ENCODE data around the gene PLA2G12B. TPM values are rescaled to one million over a fixed set of nuclear protein-coding genes. Genes with fewer than 3 reads are reported as not detected.

PLA2G12B gene
- polyA plus RNA-seq, 5 donors: 0.42 to 1.9 (median 1.3) TPM

GRCh38 chr10:72893136-72893798, 61.3 kb downstream of the PLA2G12B start, which contains the start of gene OIT3:
Gene OIT3, plus strand, starts transcription at chr10:72893739. Its CDS starts 60 bp downstream, at chr10:72893799.
- no peak for DNase-seq

DNA sequence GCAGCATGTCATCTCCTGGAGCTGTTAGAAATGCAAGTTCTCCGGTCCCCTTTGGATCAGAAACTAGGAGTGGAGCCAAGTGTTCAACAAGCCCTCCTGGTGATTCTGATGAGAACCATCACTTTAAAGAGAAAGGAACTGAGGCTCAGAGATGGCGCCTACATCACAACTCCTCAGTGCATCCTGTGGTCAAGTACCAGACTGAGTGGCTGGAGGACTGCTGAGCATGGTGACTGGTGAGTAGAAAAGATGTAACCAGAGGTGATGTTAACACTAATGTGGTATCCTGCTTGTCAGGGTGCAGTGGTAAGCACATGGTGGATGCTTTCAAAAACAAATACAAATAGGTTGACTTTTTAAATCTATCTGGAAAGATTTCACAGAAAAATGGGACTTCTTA, 64.5 kb downstream of the PLA2G12B start:
- no peak for DNase-seq

GRCh38 chr10:72889391-72889831, 65.2 kb downstream of the PLA2G12B start:
- DNase-seq: no peak

DNA sequence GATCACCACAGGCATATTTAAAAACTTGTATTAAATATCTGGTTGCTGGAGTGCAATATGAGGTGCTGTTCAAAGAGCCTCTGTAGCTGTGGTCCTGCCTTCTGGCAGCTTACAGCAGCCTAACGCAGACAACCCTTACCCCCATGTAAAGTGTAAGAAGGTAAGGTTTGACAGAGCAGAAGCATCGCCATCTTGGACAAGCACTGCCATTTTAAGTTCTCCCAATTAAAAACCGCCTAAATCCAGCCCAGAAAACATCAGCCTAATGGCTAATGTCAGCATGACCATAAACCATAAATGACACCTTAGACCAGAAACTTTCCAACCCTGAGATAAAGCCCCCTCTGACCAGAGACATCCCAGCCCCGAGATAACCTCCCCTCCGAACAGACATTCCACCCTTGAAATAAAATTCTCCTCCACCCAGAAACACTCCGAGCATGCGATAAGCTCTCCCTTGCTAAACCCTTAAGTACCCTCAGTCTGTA, 66.4 kb downstream of the PLA2G12B start:
- no peak for DNase-seq

DNA sequence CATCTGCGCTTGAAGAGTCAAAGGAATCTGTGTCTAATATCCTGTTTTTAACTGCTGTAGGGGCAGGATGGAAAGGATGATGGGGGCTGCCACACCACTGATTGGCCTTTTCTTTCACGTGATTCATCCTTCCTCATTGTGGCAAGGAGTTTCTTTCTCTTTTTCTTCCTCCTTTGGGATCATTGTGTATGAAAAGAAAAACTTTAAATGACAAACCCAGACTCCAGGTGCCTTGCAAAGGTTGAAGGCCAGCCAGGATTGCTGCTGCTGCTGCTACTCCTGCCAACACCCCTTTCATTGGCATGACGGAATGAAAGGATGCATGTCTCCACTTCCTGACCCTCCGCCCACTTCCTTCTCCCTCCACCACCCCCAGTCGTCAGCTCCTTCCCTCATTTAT, 67.6 kb downstream of the PLA2G12B start:
- DNase-seq: no peak

DNA sequence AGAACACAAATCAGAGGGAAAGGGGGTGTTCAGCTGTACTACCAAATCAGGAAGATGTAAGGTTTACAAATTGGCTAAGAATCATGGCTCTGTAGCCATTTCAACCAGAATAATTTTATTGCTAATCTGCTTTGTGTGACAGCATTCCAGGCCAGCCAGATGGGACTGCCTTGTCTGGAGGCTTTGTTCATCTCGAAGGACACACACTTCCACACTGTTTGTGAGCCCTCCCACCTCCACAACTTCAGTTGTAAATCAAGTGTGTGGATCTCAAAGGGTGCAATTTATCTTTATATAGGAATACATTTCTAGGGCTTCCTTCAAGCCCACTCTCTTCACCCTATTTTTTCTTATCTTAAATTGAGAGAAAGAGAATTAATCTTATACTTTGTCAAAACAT, 68.0 kb downstream of the PLA2G12B start:
- DNase-seq: no peak

DNA sequence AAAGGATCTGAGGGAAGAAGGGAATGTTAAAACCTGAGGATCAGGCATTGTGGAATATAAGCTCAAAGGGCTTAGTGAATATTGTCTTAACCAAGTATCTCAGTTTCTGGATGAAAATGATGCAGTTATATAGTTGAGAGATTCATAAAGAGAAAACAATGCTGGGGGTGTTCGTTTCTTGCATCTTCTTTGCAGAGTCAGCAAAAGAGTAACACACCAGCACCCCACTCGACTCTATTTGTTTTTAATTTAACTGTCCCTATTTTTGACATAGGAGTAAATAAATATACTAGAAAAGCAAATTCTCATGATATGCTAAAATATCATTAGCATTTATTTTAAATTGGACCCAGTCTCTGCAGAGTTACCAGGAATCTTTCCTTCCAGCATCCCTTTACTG, 68.7 kb downstream of the PLA2G12B start:
- DNase-seq: no peak

Other genes with a start within 250 kb of the PLA2G12B start
- 1 to 10 TPM in 3 of 5 donors, under 1 TPM in 2; 0.58 to 1.5 (median 1.3) TPM for gene OIT3, start 61.1 kb downstream of the PLA2G12B start, polyA plus RNA-seq (ENCODE audit: insufficient read depth in 1 of 5, insufficient read length in 5 of 5, low replicate concordance in 1 of 5)
- 10 to 100 TPM; 51.4 to 84.2 (median 71.5) TPM for gene P4HA1, start 142.1 kb upstream of the PLA2G12B start, polyA plus RNA-seq (ENCODE audit: insufficient read depth in 1 of 5, insufficient read length in 5 of 5, low replicate concordance in 1 of 5)
- gene NUDT13, start 155.6 kb upstream of the PLA2G12B start, polyA plus RNA-seq (ENCODE audit: insufficient read depth in 1 of 5, insufficient read length in 5 of 5, low replicate concordance in 1 of 5): 1 to 10 TPM; 5.2 to 8.7 (median 6.9) TPM
- 10 to 100 TPM; 30.7 to 42.4 (median 39.0) TPM for gene ECD, start 213.2 kb upstream of the PLA2G12B start, polyA plus RNA-seq (ENCODE audit: insufficient read depth in 1 of 5, insufficient read length in 5 of 5, low replicate concordance in 1 of 5)
- 10 to 100 TPM; 31.2 to 61.9 (median 53.0) TPM for gene FAM149B1, start 213.3 kb upstream of the PLA2G12B start, polyA plus RNA-seq (ENCODE audit: insufficient read depth in 1 of 5, insufficient read length in 5 of 5, low replicate concordance in 1 of 5)